ENCODE data around the gene SLCO2B1. TPM values are rescaled to one million over a fixed set of nuclear protein-coding genes. Genes with fewer than 3 reads are reported as not detected.

The SLCO2B1 gene
- total RNA-seq, 1 donor from 2014 or later = 0.18 TPM

- ChIA-PET POLR2A (no interaction called here), CTCF (no interaction called here)
- no peaks in the 10 kb centered on the region for H3K4me1 Mint-ChIP-seq
- H3K27ac Mint-ChIP-seq = no peak overlapping the region
- H3K36me3 Mint-ChIP-seq (ENCODE audit: low read depth) = no peaks in the 10 kb centered on the region
- ATAC-seq (ENCODE audit: low read depth) = no peak
- H3K4me3 Mint-ChIP-seq = no peak overlapping the region
- intact Hi-C loops (cut with micrococcal nuclease) = no loop called here
- no peak for TF ChIP-seq CTCF (IDR thresholded peaks at IDR 0.05)
- H3K27me3 Mint-ChIP-seq = peaks cover 5% of the 10 kb centered on the region
- H3K9me3 Mint-ChIP-seq = no peaks in the 10 kb centered on the region
- no peak for DNase-seq
Measured at GRCh38 chr11:75188671-75189070, 37.8 kb downstream of the SLCO2B1 start.

GRCh38 chr11:75189108-75189507, 38.2 kb downstream of the SLCO2B1 start:
- ATAC-seq (ENCODE audit: low read depth) (no peak), DNase-seq (no peak)
- ChIA-PET CTCF (no interaction called here), POLR2A (no interaction called here)
- H3K4me1 Mint-ChIP-seq = no peaks in the 10 kb centered on the region
- no peak overlapping the region for H3K4me3 Mint-ChIP-seq
- H3K36me3 Mint-ChIP-seq (ENCODE audit: low read depth) = no peaks in the 10 kb centered on the region
- intact Hi-C loops (cut with micrococcal nuclease) = no loop called here
- H3K27ac Mint-ChIP-seq = no peak overlapping the region
- peaks cover 3% of the 10 kb centered on the region for H3K27me3 Mint-ChIP-seq
- no peak for TF ChIP-seq CTCF (IDR thresholded peaks at IDR 0.05)
- H3K9me3 Mint-ChIP-seq = no peaks in the 10 kb centered on the region

- ChIA-PET POLR2A (no interaction called here), CTCF (no interaction called here)
- no peak overlapping the region for H3K4me3 Mint-ChIP-seq
- no peaks in the 10 kb centered on the region for H3K4me1 Mint-ChIP-seq
- H3K36me3 Mint-ChIP-seq (ENCODE audit: low read depth) = no peaks in the 10 kb centered on the region
- intact Hi-C loops (cut with micrococcal nuclease) = no loop called here
- no peak for TF ChIP-seq CTCF (IDR thresholded peaks at IDR 0.05)
- no peak for DNase-seq
- no peaks in the 10 kb centered on the region for H3K9me3 Mint-ChIP-seq
- H3K27me3 Mint-ChIP-seq = peaks cover 2% of the 10 kb centered on the region
- ATAC-seq (ENCODE audit: low read depth) = no peak
- no peak overlapping the region for H3K27ac Mint-ChIP-seq
Measured at GRCh38 chr11:75189911-75190310, 39.0 kb downstream of the SLCO2B1 start.

GRCh38 chr11:75190652-75191329, 39.9 kb downstream of the SLCO2B1 start:
- CTCF ChIA-PET = no interaction called here
- POLR2A ChIA-PET = no interaction called here

GRCh38 chr11:75191330-75191717, 40.4 kb downstream of the SLCO2B1 start:
- Mint-ChIP-seq H3K27me3 (peaks cover 6% of the 10 kb centered on the region), H3K4me1 (no peaks in the 10 kb centered on the region), H3K9me3 (no peaks in the 10 kb centered on the region), H3K4me3 (no peak overlapping the region), H3K36me3 (ENCODE audit: low read depth) (no peaks in the 10 kb centered on the region), H3K27ac (no peak overlapping the region)
- no peak for TF ChIP-seq CTCF (IDR thresholded peaks at IDR 0.05)
- ChIA-PET POLR2A (no interaction called here), CTCF (interaction anchor here (1.4 kb wide), 1 partner anchor 49 kb away, joined by 4 read pairs; no protein-coding TSS in a partner anchor)
- ATAC-seq (ENCODE audit: low read depth) = no peak
- intact Hi-C loops (cut with micrococcal nuclease) = no loop called here
- no peak for DNase-seq

More at GRCh38 chr11:75190652-75191329, 39.9 kb downstream of the SLCO2B1 start:
- DNase-seq (no peak), ATAC-seq (ENCODE audit: low read depth) (no peak)
- Mint-ChIP-seq H3K4me3 (no peak overlapping the region), H3K36me3 (ENCODE audit: low read depth) (no peaks in the 10 kb centered on the region), H3K4me1 (no peaks in the 10 kb centered on the region), H3K27me3 (peaks cover 4% of the 10 kb centered on the region), H3K27ac (no peak overlapping the region), H3K9me3 (no peaks in the 10 kb centered on the region)
- intact Hi-C loops (cut with micrococcal nuclease) = no loop called here
- no peak for TF ChIP-seq CTCF (IDR thresholded peaks at IDR 0.05)
